ENCODE measurements around the gene CENPS. TPM values are rescaled to one million over a fixed set of nuclear protein-coding genes. Genes with fewer than 3 reads are reported as not detected.

Gene CENPS
- total RNA-seq, 1 donor from 2014 or later = 25.0 TPM

DNA sequence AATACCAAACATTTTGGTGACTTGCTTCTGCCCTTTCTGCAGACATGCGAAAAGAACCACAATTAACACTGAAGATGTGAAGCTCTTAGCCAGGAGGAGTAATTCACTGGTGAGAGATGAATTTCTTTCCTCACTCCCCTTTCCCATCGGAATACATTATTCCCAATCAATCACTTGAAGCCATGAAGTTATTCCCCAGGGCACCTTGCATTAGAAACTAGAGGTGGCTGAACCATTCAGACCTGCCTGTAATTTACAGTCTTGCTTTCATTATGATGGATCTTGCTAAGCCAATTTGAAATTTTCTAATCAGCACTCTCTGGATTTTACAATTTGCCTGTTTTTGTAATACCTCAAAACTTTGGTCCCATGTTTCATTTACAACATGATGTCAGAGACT lies 10.1 kb downstream of the CENPS start:
- H3K4me3 ChIP-seq (ENCODE audit: low read depth, low read length) = no peak overlapping the region
- no peak for DNase-seq (ENCODE audit: low read depth)
- TF ChIP-seq, protein P1, sequence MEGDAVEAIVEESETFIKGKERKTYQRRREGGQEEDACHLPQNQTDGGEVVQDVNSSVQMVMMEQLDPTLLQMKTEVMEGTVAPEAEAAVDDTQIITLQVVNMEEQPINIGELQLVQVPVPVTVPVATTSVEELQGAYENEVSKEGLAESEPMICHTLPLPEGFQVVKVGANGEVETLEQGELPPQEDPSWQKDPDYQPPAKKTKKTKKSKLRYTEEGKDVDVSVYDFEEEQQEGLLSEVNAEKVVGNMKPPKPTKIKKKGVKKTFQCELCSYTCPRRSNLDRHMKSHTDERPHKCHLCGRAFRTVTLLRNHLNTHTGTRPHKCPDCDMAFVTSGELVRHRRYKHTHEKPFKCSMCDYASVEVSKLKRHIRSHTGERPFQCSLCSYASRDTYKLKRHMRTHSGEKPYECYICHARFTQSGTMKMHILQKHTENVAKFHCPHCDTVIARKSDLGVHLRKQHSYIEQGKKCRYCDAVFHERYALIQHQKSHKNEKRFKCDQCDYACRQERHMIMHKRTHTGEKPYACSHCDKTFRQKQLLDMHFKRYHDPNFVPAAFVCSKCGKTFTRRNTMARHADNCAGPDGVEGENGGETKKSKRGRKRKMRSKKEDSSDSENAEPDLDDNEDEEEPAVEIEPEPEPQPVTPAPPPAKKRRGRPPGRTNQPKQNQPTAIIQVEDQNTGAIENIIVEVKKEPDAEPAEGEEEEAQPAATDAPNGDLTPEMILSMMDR (conservative IDR thresholded peaks at IDR 0.05; ENCODE audit: low read depth, low read length) = no peak

DNA sequence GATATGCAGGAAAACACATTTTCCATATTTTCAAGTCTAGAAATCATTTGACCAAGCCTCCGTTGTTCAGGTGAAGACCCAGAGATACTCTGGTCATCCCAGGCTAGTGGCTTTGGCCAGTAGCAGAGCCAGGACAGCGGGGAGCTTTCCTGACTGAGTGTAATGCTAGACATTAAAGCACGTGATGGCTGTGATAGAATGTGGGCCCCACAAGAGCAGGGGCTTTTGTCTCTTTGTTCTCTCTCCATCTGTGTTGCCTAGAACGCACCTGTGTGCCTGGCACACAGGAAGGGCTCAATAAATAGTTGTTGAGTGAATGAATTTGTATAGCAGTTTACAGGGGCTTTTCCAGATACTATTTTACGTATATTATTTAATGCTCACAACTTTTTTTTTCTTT lies 10.6 kb downstream of the CENPS start:
- H3K4me3 ChIP-seq (ENCODE audit: low read depth, low read length) = no peak overlapping the region
- TF ChIP-seq, protein P1 (conservative IDR thresholded peaks at IDR 0.05; ENCODE audit: low read depth, low read length) = no peak

DNA sequence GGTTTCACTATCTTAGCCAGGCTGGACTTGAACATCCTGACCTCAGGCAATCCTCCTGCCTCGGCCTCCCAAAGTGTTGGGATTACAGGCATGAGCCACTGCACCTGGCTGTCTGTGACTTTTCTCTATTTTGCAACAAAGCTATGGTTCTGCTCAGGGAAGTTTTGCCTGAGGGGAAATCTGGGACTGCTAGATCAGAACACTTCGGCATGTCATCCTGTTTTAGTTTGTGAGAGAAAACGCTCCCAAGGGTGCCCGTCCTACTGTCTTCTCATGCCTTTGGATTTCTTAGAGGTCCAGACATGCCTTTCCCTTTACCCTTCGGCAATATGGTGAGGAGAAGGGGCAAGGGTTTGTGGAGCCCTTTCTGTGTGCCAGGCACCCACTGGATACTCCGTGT lies 14.0 kb downstream of the CENPS start:
- H3K4me3 ChIP-seq (ENCODE audit: low read depth, low read length) = no peak overlapping the region
- TF ChIP-seq, protein P1 (conservative IDR thresholded peaks at IDR 0.05; ENCODE audit: low read depth, low read length) = no peak
- no peak for DNase-seq (ENCODE audit: low read depth)

More for the DNA sequence above, 10.6 kb downstream of the CENPS start:
- no peak for DNase-seq (ENCODE audit: low read depth)

- no peak overlapping the region for H3K4me3 ChIP-seq (ENCODE audit: low read depth, low read length)
- no peak for DNase-seq (ENCODE audit: low read depth)
- TF ChIP-seq, protein P1 (conservative IDR thresholded peaks at IDR 0.05; ENCODE audit: low read depth, low read length) = no peak
These were observed 14.7 kb downstream of the CENPS start for GRCh38 chr1:10444795-10445397.

DNA sequence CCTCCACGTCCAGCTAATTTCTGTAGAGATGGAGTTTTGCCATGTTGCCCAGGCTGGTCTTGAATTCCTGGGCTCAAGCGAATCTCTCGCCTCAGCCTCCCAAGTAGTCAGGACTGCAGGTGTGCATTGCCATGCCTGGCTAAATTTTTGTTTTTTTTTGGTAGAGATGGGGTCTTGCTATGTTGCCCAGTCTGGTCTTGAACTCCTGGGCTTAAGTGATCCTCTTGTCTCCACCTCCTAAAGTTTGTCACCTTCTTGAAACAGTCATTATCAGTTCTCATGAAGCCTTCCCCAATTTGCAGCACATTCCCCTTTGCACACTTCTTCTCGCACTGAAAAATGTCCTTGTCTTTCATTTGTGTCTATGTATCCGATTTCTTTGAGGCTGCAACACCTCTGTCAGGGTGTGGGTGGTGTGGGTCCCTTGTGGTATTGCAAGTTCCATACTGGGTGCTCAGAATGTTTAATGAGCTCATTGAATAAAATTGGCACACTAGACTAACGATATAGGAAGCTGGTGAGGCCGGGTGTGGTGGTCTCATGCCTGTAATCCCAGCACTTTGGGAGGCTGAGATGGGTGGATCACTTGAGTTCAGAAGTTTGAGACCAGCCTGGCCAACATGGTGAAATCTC lies 16.7 kb downstream of the CENPS start:
- TF ChIP-seq, protein P1 (conservative IDR thresholded peaks at IDR 0.05; ENCODE audit: low read depth, low read length) = no peak
- H3K4me3 ChIP-seq (ENCODE audit: low read depth, low read length) = no peak overlapping the region
- no peak for DNase-seq (ENCODE audit: low read depth)

GRCh38 chr1:10449751-10450150 lies 19.5 kb downstream of the CENPS start, which contains the start of gene CORT:
CORT (plus strand) TSS chr1:10450031; CDS start chr1:10450224, 193 bp downstream.
- no peak within 1 kb of the TSS for H3K4me3 ChIP-seq (ENCODE audit: low read depth, low read length)
- TF ChIP-seq, protein P1 (conservative IDR thresholded peaks at IDR 0.05; ENCODE audit: low read depth, low read length) = no peak
- DNase-seq (ENCODE audit: low read depth) = no peak
